GM21381 (cell line): ENCODE data around the gene BBS9.

Experiments
- ATAC-seq: cut with Tn5 transposase; IDR thresholded peaks from one replicate; pipeline ENCODE4 v1.9.1; 2021; ENCODE audit warnings: mild to moderate bottlenecking, moderate library complexity; ENCODE audit not compliant: unreplicated experiment

The BBS9 gene

DNA sequence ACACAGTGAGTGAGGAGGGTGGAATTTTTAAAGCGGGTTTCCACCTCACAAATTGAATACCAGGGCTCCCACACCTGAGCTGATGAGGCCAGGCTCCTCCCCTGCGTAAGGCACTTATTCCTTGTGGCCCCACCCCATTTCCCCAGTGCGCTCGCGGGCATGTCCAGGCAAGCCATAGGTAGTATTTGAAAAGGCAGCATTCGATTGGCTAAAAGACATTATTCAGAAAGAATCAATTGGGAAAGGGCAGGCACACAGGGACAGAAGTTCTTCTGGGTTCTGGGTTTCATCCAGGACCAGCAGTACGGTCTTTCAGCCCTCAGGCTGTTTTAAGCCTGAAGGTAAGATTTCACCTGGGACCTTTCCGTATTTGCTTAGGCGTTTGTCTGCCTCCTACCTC lies 222.3 kb downstream of the BBS9 start:
- ATAC-seq, result no peak

GRCh38 chr7:33354201-33354600 lies 224.8 kb downstream of the BBS9 start:
- no peak for ATAC-seq

DNA sequence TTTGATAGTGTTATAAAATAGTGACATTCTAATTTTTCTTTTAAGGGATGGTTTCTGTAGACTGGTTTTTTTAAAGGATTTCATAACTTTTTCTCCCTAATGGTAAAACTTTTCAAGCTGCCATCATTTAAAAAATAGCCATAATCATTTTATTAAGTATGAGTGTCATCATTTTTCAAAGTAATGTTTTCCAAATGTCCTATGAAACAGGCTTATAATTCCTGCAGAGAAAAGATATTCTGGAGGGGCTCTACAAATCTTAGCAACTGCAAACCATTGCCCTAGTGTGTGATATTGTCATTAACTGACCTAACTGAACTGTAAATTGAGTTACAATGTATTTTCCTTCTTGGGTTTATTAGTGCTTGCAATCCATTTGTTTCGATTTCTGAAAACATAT lies 226.0 kb downstream of the BBS9 start:
- no peak for ATAC-seq

GRCh38 chr7:33356336-33356735 lies 227.0 kb downstream of the BBS9 start:
- no peak for ATAC-seq

DNA sequence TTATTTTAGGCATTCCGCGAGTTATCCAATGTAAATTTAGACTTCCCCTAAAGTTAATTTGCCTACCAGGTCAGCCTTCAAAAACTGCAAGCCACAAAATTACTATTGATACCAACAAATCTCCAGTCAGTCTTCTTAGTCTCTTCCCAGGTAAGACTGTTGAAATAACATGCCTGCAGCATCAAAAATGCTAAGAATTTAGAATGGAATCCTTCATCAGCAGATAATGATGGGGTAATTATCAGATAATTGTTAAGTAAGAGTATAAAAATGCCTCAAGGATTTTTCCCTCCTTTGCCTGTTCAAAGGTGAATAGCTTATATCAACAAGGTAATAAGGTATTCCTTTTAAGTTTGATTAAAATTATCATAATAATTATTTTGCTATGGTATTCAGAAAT lies 228.5 kb downstream of the BBS9 start:
- ATAC-seq, result no peak

- no peak for ATAC-seq
These were observed 240.5 kb downstream of the BBS9 start for GRCh38 chr7:33369888-33370287.

- no peak for ATAC-seq
These were observed 243.8 kb downstream of the BBS9 start for GRCh38 chr7:33373195-33373594.

- no peak for ATAC-seq
These were observed 250.6 kb downstream of the BBS9 start for GRCh38 chr7:33379891-33380525.

DNA sequence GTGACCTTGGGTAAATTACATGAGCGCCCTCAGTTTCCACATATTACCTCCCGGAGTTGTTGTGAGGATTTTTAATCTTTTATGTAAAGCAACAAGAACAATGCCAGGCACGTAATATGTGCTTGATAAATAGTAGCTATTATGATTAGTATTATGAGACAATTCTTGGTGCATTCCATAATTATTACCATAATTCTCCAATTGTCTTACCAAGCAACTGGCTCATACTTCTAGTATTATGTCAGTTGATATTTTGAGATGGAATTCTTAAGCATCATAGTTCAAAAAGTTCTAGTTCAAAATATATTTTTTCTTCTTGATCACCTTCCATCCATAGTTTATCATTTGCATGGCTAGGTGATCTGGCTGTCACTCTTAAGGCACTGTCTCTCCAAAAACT lies 259.0 kb downstream of the BBS9 start:
- ATAC-seq, result no peak

DNA sequence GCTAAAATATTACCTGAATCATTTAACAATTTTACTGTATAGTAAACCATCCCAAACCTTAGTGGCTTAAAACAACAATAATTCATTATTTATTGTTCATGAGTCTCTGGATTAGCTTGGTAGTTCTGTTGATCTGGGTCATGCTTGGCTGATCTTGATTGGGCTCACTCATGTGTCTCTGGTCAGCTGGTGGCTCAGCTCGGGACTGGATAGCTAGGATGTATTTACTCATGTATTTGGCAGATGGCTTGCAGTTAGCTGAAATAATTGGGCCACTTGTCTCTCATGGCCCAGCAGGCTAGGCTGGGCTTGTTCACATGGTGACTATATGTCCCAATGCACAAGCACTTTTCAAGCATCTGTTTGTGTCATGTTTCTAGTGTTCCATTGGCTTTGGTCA lies 262.8 kb downstream of the BBS9 start:
- ATAC-seq, result no peak

DNA sequence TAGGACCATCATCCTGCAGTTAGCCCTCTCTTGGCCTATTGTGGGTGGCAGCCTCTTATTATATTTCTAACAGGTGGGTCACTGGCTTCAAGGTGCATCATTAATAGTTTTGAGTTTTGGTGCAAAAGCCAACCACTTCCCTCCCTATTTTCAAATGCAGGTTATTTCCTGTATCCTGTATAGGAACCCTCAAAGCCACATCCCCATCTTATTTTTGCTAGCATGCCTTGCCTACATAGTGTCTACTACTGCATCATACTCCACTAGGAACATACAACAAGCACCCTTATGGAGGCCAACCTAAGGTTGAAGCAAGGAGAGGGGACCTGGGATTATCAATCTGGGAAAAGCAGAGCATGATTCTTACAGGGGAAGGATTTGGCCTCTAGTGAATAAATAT lies 264.4 kb downstream of the BBS9 start:
- no peak for ATAC-seq

GRCh38 chr7:33395340-33395739 lies 266.0 kb downstream of the BBS9 start:
- ATAC-seq, result no peak

DNA sequence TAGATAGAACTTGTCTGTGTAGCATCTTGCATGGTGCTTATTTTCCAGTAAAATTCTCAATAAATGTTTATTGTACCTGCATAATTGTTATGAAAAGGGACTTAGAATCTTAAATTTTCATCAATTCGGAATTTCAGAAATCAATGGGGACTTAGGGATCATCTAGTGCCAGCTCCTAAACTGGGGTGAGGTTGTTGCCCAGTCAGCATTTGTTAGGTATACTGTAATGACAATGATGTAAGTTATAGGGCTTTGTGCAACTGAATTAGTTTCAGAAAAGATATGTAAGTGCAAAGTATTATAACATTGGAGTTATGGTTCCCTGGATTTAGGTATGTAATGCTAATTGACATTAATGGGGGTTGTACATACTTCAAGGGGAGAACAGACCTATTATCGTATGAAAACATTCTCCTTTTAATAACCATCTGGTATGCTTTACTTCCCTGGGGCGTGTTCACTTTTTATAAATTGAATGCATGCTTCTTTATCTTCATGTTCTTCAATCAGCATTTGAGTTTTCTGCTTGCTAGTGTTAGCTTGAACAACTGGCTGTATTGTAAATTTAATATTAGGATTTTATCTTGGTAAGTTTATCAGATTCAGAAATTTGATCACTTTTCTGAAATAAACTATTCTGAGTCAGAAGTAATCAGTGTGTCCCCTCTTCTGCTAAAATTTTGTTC lies 270.3 kb downstream of the BBS9 start:
- ATAC-seq, result no peak

GRCh38 chr7:33400214-33400538 lies 270.8 kb downstream of the BBS9 start:
- no peak for ATAC-seq

DNA sequence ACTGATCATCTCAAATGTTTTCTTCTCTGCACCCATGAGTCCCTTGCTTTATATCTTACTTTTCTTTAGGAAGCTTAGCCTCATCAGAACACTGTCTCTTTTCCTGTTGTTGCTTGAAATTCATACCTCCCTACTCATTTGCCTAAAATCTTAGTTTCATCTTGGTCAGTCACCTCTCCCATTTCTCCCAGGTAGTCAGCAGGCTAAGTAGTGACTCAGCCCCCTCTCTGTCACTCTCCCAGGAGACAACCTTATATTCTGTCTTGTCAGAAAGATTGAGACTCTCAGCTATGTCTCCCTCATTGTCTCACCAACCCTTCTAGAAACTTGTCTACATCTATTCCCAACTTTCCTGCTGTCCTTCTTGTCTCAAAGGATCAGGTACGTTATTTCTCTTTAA lies 280.9 kb downstream of the BBS9 start:
- ATAC-seq, result no peak

GRCh38 chr7:33411020-33411419 lies 281.7 kb downstream of the BBS9 start:
- no peak for ATAC-seq

- no peak for ATAC-seq
These were observed 283.0 kb downstream of the BBS9 start for GRCh38 chr7:33412331-33412730.

DNA sequence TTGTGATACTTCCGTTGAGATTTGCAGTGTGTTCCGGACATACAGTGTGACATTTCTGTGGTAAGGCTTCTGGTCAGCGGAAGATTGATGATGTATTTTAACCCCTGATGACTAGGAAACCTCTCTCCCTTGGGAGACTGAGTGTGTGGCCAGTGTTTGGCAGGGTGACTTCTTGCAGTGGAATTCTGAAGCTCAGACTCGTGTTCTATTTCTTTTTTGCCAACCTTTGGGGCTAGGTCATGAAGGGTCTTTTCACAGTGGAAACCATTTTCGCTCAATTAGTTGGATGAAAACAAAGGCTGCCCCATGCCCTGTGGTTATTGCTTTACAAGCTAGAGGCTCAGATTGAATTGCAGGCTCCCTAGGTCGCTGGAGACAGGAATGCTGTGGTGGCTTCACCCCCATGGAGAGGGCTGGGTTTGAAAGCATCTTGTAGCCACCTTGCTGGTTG lies 288.9 kb downstream of the BBS9 start:
- ATAC-seq, result no peak

DNA sequence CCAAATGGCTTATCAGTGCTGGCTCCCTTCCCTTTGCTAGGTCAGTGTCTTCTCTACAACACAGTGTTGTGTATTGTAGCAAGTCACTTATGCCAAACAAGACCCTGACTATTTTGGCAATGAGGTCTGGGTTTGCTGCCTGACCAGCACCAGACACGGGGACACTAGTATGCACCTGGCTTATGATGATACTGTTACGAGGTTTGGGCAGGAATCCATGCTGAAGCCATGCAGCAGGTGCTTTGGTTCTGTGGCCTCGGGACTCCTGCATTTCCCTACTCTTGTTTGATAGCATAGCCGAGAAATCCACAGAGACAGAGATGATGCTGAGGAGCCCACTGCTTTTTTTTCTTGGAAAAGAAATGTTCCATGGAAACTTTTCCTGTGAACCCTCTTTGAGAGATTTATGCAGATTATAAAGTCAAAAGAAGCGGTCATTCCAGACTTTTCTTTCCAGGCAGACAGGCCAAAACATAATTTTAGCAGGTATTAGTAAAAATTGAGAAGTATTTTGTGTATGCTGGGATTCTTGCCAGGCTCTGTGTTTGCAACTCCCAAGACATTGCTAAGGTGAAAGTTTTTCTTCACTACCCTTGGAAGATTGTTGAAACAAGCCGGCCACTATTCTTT lies 291.1 kb downstream of the BBS9 start:
- no peak for ATAC-seq

- no peak for ATAC-seq
These were observed 292.1 kb downstream of the BBS9 start for GRCh38 chr7:33421429-33421828.

GRCh38 chr7:33422141-33422540 lies 292.8 kb downstream of the BBS9 start:
- no peak for ATAC-seq

DNA sequence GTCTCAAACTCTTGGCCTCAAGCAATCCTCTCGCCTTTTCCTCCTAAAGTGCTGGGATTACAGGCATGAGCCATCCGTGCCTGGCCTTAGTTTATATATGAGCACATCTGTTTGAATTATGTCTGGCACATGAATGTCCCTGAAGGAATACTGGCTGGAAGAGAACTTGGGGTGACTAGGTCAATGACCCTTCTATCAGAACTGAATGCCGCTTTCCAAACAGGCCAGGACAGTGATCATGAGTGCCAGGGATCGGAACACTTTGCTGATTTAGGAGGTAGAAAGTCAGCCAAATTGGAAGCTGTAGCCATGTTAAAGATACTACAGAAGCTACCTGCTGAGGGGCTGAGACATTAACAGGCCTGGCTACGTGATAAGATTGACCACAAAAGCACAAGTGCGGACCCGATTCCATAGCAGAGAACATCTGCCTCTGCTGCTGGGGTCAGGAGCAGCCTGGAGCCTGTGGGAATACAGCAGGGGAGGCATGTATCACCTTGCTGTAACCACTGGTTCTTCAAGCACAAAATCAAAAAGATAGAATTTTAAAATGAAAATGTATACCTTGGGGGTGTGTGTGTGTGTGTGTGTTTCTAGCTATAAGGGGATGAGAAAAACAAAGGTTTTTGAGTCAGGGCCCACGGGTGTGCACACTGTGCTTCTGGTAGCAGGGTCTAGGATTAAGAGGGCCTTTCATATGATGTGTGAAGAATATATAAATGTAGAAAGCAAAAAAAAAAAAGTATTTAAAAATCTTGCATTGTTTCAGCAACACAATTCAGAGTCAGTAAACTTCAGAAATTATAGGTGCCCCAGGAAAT lies 293.7 kb downstream of the BBS9 start:
- ATAC-seq, result peak; percentile 32
